ENCODE data around the gene CCSAP. TPM values are rescaled to one million over a fixed set of nuclear protein-coding genes. Genes with fewer than 3 reads are reported as not detected.

The CCSAP gene
- total RNA-seq, 1 donor from 2014 or later = 12.6 TPM

Other genes starting within 250 kb of the CCSAP start
- gene RAB4A, start 71.9 kb downstream of the CCSAP start, total RNA-seq = 30.7 and 34.8 TPM in 2 replicates
- gene ACTA1, start 91.0 kb upstream of the CCSAP start, total RNA-seq = not detected in 2 replicates
- 52.3 and 52.9 TPM in 2 replicates for gene NUP133, start 165.3 kb upstream of the CCSAP start, total RNA-seq
- gene ABCB10, start 215.7 kb upstream of the CCSAP start, total RNA-seq = 46.5 and 49.7 TPM in 2 replicates